ENCODE data around the gene DUSP14. TPM values are rescaled to one million over a fixed set of nuclear protein-coding genes. Genes with fewer than 3 reads are reported as not detected.

Gene DUSP14
- total and polyA plus RNA-seq, 2 of the 13 experiments (the other 11 are each of a cell fraction or from before 2014, with no cell fraction given): 33.5 to 39.8 TPM

DNA sequence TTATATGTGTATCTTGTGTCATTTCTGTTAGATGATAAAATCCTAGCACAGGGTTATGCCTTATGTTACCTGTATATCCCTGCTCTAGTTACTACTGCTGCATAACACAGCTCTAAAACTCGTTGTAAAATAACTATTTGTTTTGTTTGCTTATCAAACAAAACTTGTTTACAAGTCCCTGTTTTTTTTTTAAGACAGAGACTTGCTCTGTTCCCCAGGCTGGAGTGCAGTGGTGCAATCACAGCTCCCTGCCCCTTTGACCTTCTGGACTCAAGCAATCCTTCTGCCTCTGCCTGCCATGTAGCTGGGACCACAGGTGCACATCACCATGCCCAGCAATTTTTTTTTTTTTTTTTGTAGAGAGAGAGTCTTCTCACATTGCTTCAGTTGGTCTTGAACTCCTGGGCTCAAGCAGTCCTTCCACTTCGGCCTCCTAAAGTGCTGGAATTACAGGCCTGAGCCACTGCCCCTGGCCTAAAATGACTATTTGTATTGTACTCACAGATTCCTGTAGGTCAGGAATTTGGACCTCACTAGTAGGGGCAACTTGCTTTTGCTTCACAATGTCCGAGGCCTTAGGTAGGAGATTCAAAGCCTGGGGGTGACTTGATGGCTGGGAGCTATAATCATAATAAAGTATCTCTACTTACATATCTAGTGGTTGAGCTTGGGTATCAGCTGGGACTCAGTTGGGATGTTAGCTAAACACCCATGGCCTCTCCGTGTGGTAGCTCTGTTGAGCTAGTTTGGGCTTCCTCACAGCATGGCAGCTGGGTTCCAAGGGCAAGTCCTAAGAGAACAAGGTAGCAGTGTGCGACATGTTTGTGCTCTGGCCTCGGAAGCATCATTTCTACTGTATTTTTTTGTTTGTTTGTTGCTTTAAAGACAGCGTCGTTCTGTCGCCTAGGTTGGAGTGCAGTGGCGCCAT is 12.6 kb downstream of the DUSP14 start (continued):
- TF ChIP-seq ZNF749 (CRISPR knock-in tag; IDR thresholded peaks at IDR 0.05; ENCODE audit: borderline replicate concordance): no peak; the same call in 1 of the 2 replicates
- TF ChIP-seq, protein P1, sequence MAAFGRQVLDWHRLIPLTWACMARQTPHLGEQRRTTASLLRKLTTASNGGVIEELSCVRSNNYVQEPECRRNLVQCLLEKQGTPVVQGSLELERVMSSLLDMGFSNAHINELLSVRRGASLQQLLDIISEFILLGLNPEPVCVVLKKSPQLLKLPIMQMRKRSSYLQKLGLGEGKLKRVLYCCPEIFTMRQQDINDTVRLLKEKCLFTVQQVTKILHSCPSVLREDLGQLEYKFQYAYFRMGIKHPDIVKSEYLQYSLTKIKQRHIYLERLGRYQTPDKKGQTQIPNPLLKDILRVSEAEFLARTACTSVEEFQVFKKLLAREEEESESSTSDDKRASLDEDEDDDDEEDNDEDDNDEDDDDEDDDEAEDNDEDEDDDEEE (CRISPR knock-in tag; IDR thresholded peaks at IDR 0.05): no peak
- TF ChIP-seq BRD4 (CRISPR knock-in tag; IDR thresholded peaks at IDR 0.05): 0 out of 2 replicates have a peak, but pooled peaks have one; percentile 31
- TF ChIP-seq, protein P2, sequence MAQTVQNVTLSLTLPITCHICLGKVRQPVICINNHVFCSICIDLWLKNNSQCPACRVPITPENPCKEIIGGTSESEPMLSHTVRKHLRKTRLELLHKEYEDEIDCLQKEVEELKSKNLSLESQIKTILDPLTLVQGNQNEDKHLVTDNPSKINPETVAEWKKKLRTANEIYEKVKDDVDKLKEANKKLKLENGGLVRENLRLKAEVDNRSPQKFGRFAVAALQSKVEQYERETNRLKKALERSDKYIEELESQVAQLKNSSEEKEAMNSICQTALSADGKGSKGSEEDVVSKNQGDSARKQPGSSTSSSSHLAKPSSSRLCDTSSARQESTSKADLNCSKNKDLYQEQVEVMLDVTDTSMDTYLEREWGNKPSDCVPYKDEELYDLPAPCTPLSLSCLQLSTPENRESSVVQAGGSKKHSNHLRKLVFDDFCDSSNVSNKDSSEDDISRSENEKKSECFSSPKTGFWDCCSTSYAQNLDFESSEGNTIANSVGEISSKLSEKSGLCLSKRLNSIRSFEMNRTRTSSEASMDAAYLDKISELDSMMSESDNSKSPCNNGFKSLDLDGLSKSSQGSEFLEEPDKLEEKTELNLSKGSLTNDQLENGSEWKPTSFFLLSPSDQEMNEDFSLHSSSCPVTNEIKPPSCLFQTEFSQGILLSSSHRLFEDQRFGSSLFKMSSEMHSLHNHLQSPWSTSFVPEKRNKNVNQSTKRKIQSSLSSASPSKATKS (CRISPR knock-in tag; IDR thresholded peaks at IDR 0.05): no peak
- TF ChIP-seq TBX3 (IDR thresholded peaks at IDR 0.05; ENCODE audit: borderline replicate concordance): no peak
- TF ChIP-seq SMYD3 (CRISPR knock-in tag; IDR thresholded peaks at IDR 0.05): no peak
- TF ChIP-seq, protein P3, sequence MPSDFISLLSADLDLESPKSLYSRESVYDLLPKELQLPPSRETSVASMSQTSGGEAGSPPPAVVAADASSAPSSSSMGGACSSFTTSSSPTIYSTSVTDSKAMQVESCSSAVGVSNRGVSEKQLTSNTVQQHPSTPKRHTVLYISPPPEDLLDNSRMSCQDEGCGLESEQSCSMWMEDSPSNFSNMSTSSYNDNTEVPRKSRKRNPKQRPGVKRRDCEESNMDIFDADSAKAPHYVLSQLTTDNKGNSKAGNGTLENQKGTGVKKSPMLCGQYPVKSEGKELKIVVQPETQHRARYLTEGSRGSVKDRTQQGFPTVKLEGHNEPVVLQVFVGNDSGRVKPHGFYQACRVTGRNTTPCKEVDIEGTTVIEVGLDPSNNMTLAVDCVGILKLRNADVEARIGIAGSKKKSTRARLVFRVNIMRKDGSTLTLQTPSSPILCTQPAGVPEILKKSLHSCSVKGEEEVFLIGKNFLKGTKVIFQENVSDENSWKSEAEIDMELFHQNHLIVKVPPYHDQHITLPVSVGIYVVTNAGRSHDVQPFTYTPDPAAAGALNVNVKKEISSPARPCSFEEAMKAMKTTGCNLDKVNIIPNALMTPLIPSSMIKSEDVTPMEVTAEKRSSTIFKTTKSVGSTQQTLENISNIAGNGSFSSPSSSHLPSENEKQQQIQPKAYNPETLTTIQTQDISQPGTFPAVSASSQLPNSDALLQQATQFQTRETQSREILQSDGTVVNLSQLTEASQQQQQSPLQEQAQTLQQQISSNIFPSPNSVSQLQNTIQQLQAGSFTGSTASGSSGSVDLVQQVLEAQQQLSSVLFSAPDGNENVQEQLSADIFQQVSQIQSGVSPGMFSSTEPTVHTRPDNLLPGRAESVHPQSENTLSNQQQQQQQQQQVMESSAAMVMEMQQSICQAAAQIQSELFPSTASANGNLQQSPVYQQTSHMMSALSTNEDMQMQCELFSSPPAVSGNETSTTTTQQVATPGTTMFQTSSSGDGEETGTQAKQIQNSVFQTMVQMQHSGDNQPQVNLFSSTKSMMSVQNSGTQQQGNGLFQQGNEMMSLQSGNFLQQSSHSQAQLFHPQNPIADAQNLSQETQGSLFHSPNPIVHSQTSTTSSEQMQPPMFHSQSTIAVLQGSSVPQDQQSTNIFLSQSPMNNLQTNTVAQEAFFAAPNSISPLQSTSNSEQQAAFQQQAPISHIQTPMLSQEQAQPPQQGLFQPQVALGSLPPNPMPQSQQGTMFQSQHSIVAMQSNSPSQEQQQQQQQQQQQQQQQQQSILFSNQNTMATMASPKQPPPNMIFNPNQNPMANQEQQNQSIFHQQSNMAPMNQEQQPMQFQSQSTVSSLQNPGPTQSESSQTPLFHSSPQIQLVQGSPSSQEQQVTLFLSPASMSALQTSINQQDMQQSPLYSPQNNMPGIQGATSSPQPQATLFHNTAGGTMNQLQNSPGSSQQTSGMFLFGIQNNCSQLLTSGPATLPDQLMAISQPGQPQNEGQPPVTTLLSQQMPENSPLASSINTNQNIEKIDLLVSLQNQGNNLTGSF (CRISPR knock-in tag; IDR thresholded peaks at IDR 0.05): no peak
- no peak for TF ChIP-seq NFIB (CRISPR knock-in tag; IDR thresholded peaks at IDR 0.05; ENCODE audit: borderline replicate concordance)
- no peak for TF ChIP-seq ELF1 (CRISPR knock-in tag; IDR thresholded peaks at IDR 0.05)
- no peak for TF ChIP-seq GABPB1 (CRISPR knock-in tag; IDR thresholded peaks at IDR 0.05)
- no peak for TF ChIP-seq SP140L (CRISPR knock-in tag; IDR thresholded peaks at IDR 0.05; ENCODE audit: borderline replicate concordance)
- no peak for TF ChIP-seq CHD2 (IDR thresholded peaks at IDR 0.05; ENCODE audit: low read depth, low read length)
- TF ChIP-seq, protein P4, sequence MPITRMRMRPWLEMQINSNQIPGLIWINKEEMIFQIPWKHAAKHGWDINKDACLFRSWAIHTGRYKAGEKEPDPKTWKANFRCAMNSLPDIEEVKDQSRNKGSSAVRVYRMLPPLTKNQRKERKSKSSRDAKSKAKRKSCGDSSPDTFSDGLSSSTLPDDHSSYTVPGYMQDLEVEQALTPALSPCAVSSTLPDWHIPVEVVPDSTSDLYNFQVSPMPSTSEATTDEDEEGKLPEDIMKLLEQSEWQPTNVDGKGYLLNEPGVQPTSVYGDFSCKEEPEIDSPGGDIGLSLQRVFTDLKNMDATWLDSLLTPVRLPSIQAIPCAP (CRISPR knock-in tag; IDR thresholded peaks at IDR 0.05; ENCODE audit: low read depth): no peak
- TF ChIP-seq NKX3-1 (CRISPR knock-in tag; IDR thresholded peaks at IDR 0.05): no peak
- no peak for TF ChIP-seq ZNF772 (CRISPR knock-in tag; IDR thresholded peaks at IDR 0.05)
- peak; percentile 69 for TF ChIP-seq FOSL2 (CRISPR knock-in tag; IDR thresholded peaks at IDR 0.05)
- TF ChIP-seq ARHGAP35 (CRISPR knock-in tag; IDR thresholded peaks at IDR 0.05; ENCODE audit: borderline replicate concordance): no peak
- TF ChIP-seq KAT7 (CRISPR knock-in tag; IDR thresholded peaks at IDR 0.05; ENCODE audit: borderline replicate concordance): no peak; the same call in 1 of the 2 replicates

All from HepG2 (cell line).